ENCODE results near the gene MTCL1.

Gene MTCL1

GRCh38 chr18:8713691-8714090 lies 8.3 kb downstream of the MTCL1 start:
- Histone ChIP-seq H3K36me3 (ENCODE audit: insufficient read depth, insufficient read length, low read length) (peaks cover 23% of the 10 kb centered on the region), H3K27me3 (ENCODE audit: insufficient read depth, insufficient read length) (no peaks in the 10 kb centered on the region), H3K9me3 (ENCODE audit: insufficient read depth, low read length) (peaks cover 8% of the 10 kb centered on the region; the same call in 1 of the 2 replicates), H3K4me3 (ENCODE audit: insufficient read length, low read depth) (no peak overlapping the region), H3K4me1 (ENCODE audit: insufficient read depth, insufficient read length) (peaks cover 6% of the 10 kb centered on the region), H3K9ac (ENCODE audit: insufficient read length, low read depth) (no peak overlapping the region)
- no peak for DNase-seq (ENCODE audit: low read depth, low spot score)
- TF ChIP-seq ZNF274 (IDR thresholded peaks at IDR 0.05; ENCODE audit: low read depth, low read length) (no peak), SUZ12 (IDR thresholded peaks at IDR 0.05; ENCODE audit: extremely low read depth, insufficient read depth, insufficient read length) (no peak), YY1 (IDR thresholded peaks at IDR 0.05; ENCODE audit: insufficient read depth, insufficient read length) (no peak)

DNA sequence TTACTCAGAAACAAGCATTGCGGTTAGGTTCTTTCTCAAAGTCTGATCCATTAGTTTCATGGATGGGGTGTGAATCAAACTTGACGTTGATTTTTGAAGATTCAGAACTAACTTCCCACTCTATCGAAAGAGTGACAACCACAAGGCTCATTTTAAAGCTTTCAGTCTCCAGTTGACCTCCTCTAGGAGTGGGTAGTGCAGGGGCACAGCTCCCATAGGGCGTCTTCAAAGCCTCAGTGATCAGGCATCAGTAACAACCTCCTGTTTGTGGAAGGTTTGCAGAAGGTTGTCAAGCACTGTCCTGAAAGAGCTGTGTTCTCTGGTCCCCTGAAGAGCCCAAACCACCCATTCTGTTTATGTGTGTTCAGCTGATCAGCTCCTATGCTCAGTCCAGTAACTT lies 10.2 kb downstream of the MTCL1 start:
- H3K27me3 ChIP-seq (ENCODE audit: insufficient read depth, insufficient read length), result no peaks in the 10 kb centered on the region
- H3K36me3 ChIP-seq (ENCODE audit: insufficient read depth, insufficient read length, low read length), result peaks cover 26% of the 10 kb centered on the region
- peaks cover 6% of the 10 kb centered on the region for H3K4me1 ChIP-seq (ENCODE audit: insufficient read depth, insufficient read length)
- TF ChIP-seq ZNF274 (IDR thresholded peaks at IDR 0.05; ENCODE audit: low read depth, low read length) (no peak), SUZ12 (IDR thresholded peaks at IDR 0.05; ENCODE audit: extremely low read depth, insufficient read depth, insufficient read length) (no peak), YY1 (IDR thresholded peaks at IDR 0.05; ENCODE audit: insufficient read depth, insufficient read length) (no peak)
- H3K4me3 ChIP-seq (ENCODE audit: insufficient read length, low read depth), result no peak overlapping the region
- peaks cover 8% of the 10 kb centered on the region; the same call in 1 of the 2 replicates for H3K9me3 ChIP-seq (ENCODE audit: insufficient read depth, low read length)
- no peak for DNase-seq (ENCODE audit: low read depth, low spot score)
- no peak overlapping the region for H3K9ac ChIP-seq (ENCODE audit: insufficient read length, low read depth)

DNA sequence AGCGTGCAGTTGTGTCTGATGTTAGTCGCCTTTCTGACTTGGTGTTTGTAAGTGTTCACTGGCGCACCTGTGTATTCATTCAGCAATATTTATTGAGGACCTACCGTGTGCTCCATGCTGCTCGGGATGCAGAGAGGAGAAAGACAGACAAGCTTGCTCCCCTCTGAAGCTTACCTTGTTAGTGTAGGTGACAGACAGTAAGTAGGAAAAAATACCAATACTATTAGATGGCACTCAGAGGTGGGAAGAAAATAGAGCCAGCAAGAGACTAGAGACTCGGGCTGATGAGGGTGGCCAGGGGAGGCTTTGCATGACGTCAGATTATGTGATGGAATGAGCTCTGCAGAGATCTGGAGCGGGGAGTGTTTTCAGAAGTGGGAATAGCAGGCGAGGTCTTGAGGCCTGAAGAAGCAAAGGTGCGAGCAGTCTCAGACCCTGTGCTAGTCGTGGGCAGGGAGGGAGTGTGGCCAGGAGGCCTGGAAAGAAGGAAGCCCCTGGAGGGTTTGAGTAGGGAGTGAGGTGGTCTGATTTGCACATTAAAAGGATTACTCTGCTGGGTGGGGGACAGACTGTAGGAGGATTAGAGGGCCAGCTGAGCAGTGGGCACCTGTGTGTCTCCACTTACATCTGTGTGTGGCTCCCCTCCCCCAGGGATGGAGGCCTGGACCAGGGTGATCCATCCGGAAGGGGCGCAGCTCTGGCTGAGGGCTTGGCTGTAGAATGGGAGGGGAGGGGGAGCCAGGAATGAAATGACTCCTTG lies 11.8 kb downstream of the MTCL1 start:
- Histone ChIP-seq H3K27me3 (ENCODE audit: insufficient read depth, insufficient read length) (no peaks in the 10 kb centered on the region), H3K4me3 (ENCODE audit: insufficient read length, low read depth) (no peak overlapping the region), H3K9ac (ENCODE audit: insufficient read length, low read depth) (peak overlapping the region; percentile 38), H3K9me3 (ENCODE audit: insufficient read depth, low read length) (peaks cover 8% of the 10 kb centered on the region; the same call in 1 of the 2 replicates), H3K4me1 (ENCODE audit: insufficient read depth, insufficient read length) (peaks cover 12% of the 10 kb centered on the region), H3K36me3 (ENCODE audit: insufficient read depth, insufficient read length, low read length) (peaks cover 41% of the 10 kb centered on the region)
- no peak for TF ChIP-seq YY1 (IDR thresholded peaks at IDR 0.05; ENCODE audit: insufficient read depth, insufficient read length)
- TF ChIP-seq SUZ12 (IDR thresholded peaks at IDR 0.05; ENCODE audit: extremely low read depth, insufficient read depth, insufficient read length), result no peak
- no peak for TF ChIP-seq ZNF274 (IDR thresholded peaks at IDR 0.05; ENCODE audit: low read depth, low read length)
- no peak for DNase-seq (ENCODE audit: low read depth, low spot score)

DNA sequence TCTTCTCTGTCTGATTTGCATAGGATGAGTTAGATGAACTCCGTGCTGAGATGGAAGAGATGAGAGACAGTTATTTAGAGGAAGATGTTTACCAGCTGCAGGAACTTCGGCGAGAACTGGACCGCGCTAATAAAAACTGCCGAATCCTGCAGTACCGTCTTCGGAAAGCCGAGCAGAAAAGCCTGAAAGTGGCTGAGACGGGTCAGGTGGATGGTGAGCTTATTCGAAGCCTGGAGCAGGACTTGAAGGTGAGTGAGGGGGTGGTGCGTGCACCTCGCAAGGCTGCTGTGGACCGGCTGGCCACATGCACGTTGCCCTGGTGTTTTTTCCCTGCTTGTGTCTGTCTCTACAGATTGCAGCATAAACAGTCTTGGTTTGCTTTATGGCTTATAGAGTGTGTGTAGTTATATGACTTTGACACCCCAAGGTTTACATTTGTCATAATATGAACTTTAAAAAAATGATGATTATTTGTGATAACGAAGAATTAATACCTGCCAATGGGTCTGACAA lies 13.1 kb downstream of the MTCL1 start:
- Histone ChIP-seq H3K4me3 (ENCODE audit: insufficient read length, low read depth) (no peak overlapping the region), H3K4me1 (ENCODE audit: insufficient read depth, insufficient read length) (peaks cover 12% of the 10 kb centered on the region), H3K36me3 (ENCODE audit: insufficient read depth, insufficient read length, low read length) (peaks cover 41% of the 10 kb centered on the region), H3K9me3 (ENCODE audit: insufficient read depth, low read length) (peaks cover 8% of the 10 kb centered on the region; the same call in 1 of the 2 replicates), H3K27me3 (ENCODE audit: insufficient read depth, insufficient read length) (no peaks in the 10 kb centered on the region), H3K9ac (ENCODE audit: insufficient read length, low read depth) (no peak overlapping the region)
- no peak for DNase-seq (ENCODE audit: low read depth, low spot score)
- no peak for TF ChIP-seq ZNF274 (IDR thresholded peaks at IDR 0.05; ENCODE audit: low read depth, low read length)
- no peak for TF ChIP-seq SUZ12 (IDR thresholded peaks at IDR 0.05; ENCODE audit: extremely low read depth, insufficient read depth, insufficient read length)

GRCh38 chr18:8719192-8719591 lies 13.8 kb downstream of the MTCL1 start:
- Histone ChIP-seq H3K27me3 (ENCODE audit: insufficient read depth, insufficient read length) (no peaks in the 10 kb centered on the region), H3K4me1 (ENCODE audit: insufficient read depth, insufficient read length) (peaks cover 12% of the 10 kb centered on the region)

GRCh38 chr18:8720141-8720540 lies 14.8 kb downstream of the MTCL1 start:
- H3K4me3 ChIP-seq (ENCODE audit: insufficient read length, low read depth), result no peak overlapping the region
- no peak for DNase-seq (ENCODE audit: low read depth, low spot score)
- TF ChIP-seq SUZ12 (IDR thresholded peaks at IDR 0.05; ENCODE audit: extremely low read depth, insufficient read depth, insufficient read length), result no peak
- no peak for TF ChIP-seq YY1 (IDR thresholded peaks at IDR 0.05; ENCODE audit: insufficient read depth, insufficient read length)
- TF ChIP-seq ZNF274 (IDR thresholded peaks at IDR 0.05; ENCODE audit: low read depth, low read length), result no peak
- peaks cover 12% of the 10 kb centered on the region for H3K4me1 ChIP-seq (ENCODE audit: insufficient read depth, insufficient read length)
- no peak overlapping the region for H3K9ac ChIP-seq (ENCODE audit: insufficient read length, low read depth)
- H3K27me3 ChIP-seq (ENCODE audit: insufficient read depth, insufficient read length), result no peaks in the 10 kb centered on the region
- peaks cover 41% of the 10 kb centered on the region for H3K36me3 ChIP-seq (ENCODE audit: insufficient read depth, insufficient read length, low read length)
- no peaks in the 10 kb centered on the region for H3K9me3 ChIP-seq (ENCODE audit: insufficient read depth, low read length)

More at GRCh38 chr18:8719192-8719591, 13.8 kb downstream of the MTCL1 start:
- Histone ChIP-seq H3K9me3 (ENCODE audit: insufficient read depth, low read length) (peaks cover 5% of the 10 kb centered on the region; the same call in 1 of the 2 replicates), H3K36me3 (ENCODE audit: insufficient read depth, insufficient read length, low read length) (peaks cover 39% of the 10 kb centered on the region), H3K9ac (ENCODE audit: insufficient read length, low read depth) (no peak overlapping the region), H3K4me3 (ENCODE audit: insufficient read length, low read depth) (no peak overlapping the region)
- DNase-seq (ENCODE audit: low read depth, low spot score), result no peak
- TF ChIP-seq YY1 (IDR thresholded peaks at IDR 0.05; ENCODE audit: insufficient read depth, insufficient read length), result no peak
- TF ChIP-seq SUZ12 (IDR thresholded peaks at IDR 0.05; ENCODE audit: extremely low read depth, insufficient read depth, insufficient read length), result no peak
- no peak for TF ChIP-seq ZNF274 (IDR thresholded peaks at IDR 0.05; ENCODE audit: low read depth, low read length)

DNA sequence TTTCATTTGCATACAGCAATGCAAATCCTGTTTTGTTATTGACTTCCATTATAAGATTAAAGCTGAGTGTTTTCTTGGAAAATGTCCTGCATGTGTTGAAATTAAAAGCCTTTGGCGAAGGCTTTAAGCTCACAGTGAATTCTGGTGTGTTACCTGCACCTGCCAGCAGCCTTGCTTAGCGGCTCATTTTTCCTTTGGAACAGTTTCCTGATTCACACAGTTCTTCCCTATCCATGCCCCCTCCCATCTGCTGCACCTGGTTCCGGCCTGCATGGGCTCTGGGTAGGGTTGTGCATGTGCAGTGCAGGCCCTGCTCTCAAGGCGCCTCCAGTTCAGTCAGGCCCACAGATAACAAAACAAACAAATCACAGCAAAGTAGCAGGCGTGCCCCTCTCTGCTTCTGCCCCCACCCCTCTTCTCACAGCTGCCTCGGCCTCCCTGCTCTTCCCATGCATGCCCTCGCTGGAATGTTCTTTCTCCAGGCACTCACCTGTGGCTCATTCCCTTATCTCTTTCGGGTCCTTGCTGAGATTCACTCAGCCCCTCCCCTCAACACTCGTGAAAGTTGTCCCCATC lies 15.8 kb downstream of the MTCL1 start:
- Histone ChIP-seq H3K9me3 (ENCODE audit: insufficient read depth, low read length) (no peaks in the 10 kb centered on the region), H3K27me3 (ENCODE audit: insufficient read depth, insufficient read length) (no peaks in the 10 kb centered on the region), H3K36me3 (ENCODE audit: insufficient read depth, insufficient read length, low read length) (peaks cover 41% of the 10 kb centered on the region), H3K9ac (ENCODE audit: insufficient read length, low read depth) (no peak overlapping the region), H3K4me1 (ENCODE audit: insufficient read depth, insufficient read length) (peaks cover 12% of the 10 kb centered on the region), H3K4me3 (ENCODE audit: insufficient read length, low read depth) (no peak overlapping the region)
- no peak for DNase-seq (ENCODE audit: low read depth, low spot score)
- no peak for TF ChIP-seq YY1 (IDR thresholded peaks at IDR 0.05; ENCODE audit: insufficient read depth, insufficient read length)
- no peak for TF ChIP-seq ZNF274 (IDR thresholded peaks at IDR 0.05; ENCODE audit: low read depth, low read length)
- TF ChIP-seq SUZ12 (IDR thresholded peaks at IDR 0.05; ENCODE audit: extremely low read depth, insufficient read depth, insufficient read length), result no peak

Data from NT2/D1 (cell line).